HG03442 (cell line): Measurements from ENCODE around the gene CLIP2.
"Not testable (repeated sequence)": the region's sequence is repeated elsewhere in the genome, so short reads cannot be mapped to it uniquely, and the experiment has no call there.

Experiments used
- ATAC-seq: cut with Tn5 transposase; IDR thresholded peaks from one replicate; pipeline ENCODE4 v1.9.1; 2021; ENCODE audit warnings: mild to moderate bottlenecking, moderate library complexity; ENCODE audit not compliant: unreplicated experiment

Gene CLIP2

GRCh38 chr7:74289018-74289658 is at the start of gene CLIP2:
CLIP2 (plus strand) TSS chr7:74289407; CDS start chr7:74317547, 28,140 bp downstream.
- ATAC-seq = peak; percentile 44

GRCh38 chr7:74240482-74240881 is 48.7 kb upstream of the CLIP2 start:
- ATAC-seq = no peak

GRCh38 chr7:74242122-74242443 is 47.1 kb upstream of the CLIP2 start:
- ATAC-seq = no peak

GRCh38 chr7:74246497-74246896 is 42.7 kb upstream of the CLIP2 start:
- no peak for ATAC-seq

GRCh38 chr7:74248156-74248555 is 41.1 kb upstream of the CLIP2 start:
- ATAC-seq = no peak

- ATAC-seq = not testable (repeated sequence)
Measured at GRCh38 chr7:74249058-74249457, 40.1 kb upstream of the CLIP2 start.

- no peak for ATAC-seq
Measured at GRCh38 chr7:74252893-74253292, 36.3 kb upstream of the CLIP2 start.

- no peak for ATAC-seq
Measured at GRCh38 chr7:74253331-74253730, 35.9 kb upstream of the CLIP2 start.

GRCh38 chr7:74253835-74254128 is 35.4 kb upstream of the CLIP2 start:
- ATAC-seq = no peak

GRCh38 chr7:74254129-74254857 is 34.9 kb upstream of the CLIP2 start, which contains the start of gene RFC2:
RFC2 (minus strand) TSS chr7:74254399; CDS start chr7:74254383, 16 bp downstream.
- ATAC-seq = peak; percentile 91

GRCh38 chr7:74254858-74255379 is 34.3 kb upstream of the CLIP2 start:
- no peak for ATAC-seq

- not testable (repeated sequence) for ATAC-seq
Measured at GRCh38 chr7:74255461-74255860, 33.7 kb upstream of the CLIP2 start.

- ATAC-seq = no peak
Measured at GRCh38 chr7:74256491-74257408, 32.5 kb upstream of the CLIP2 start.

GRCh38 chr7:74258639-74259038 is 30.6 kb upstream of the CLIP2 start:
- no peak for ATAC-seq

GRCh38 chr7:74262639-74263398 is 26.4 kb upstream of the CLIP2 start:
- ATAC-seq = no peak

GRCh38 chr7:74263399-74264120 is 25.6 kb upstream of the CLIP2 start:
- ATAC-seq = no peak

GRCh38 chr7:74266191-74266963 is 22.8 kb upstream of the CLIP2 start:
- no peak for ATAC-seq

GRCh38 chr7:74267756-74268565 is 21.2 kb upstream of the CLIP2 start:
- no peak for ATAC-seq
